ENCODE measurements around the gene ZDHHC22. TPM values are rescaled to one million over a fixed set of nuclear protein-coding genes. Genes with fewer than 3 reads are reported as not detected.
A peak's percentile ranks its signal among the peaks of the same experiment; 100 is the strongest.

ZDHHC22 gene
- total RNA-seq, 3 donors from 2014 or later (not counting 1 experiment from before 2014, with no cell fraction given) = not detected

- intact Hi-C loops (cut with micrococcal nuclease) = no loop called here
- 45% methylated on average over 12 of the region's 12 CpGs for WGBS (ENCODE audit: insufficient coverage)
- peaks cover 7% of the 10 kb centered on the region for H3K27me3 ChIP-seq (ENCODE audit: control insufficient read depth, insufficient read depth, low read length)
- H3K27me3 Mint-ChIP-seq (ENCODE audit: low read depth in 2 of 2) = peaks cover 6 to 14% of the 10 kb centered on the region in 2 donors
- TF ChIP-seq CTCF (IDR thresholded peaks at IDR 0.05) = no peak
- peaks cover 48% of the 10 kb centered on the region for H3K4me1 ChIP-seq (ENCODE audit: control insufficient read depth, insufficient read depth, low read length)
- H3K27ac Mint-ChIP-seq = no peak overlapping the region
- H3K36me3 ChIP-seq (ENCODE audit: control insufficient read depth, insufficient read depth, low read length) = no peaks in the 10 kb centered on the region
- H3K27ac ChIP-seq (ENCODE audit: low read length) = no peak overlapping the region
- DNase-seq = peak in 1 of 2 donors; percentile 7
- peaks cover 13 to 24% of the 10 kb centered on the region in 2 donors for H3K4me1 Mint-ChIP-seq
- H3K9me3 Mint-ChIP-seq = no peaks in the 10 kb centered on the region
- H3K36me3 Mint-ChIP-seq = no peaks in the 10 kb centered on the region
- peak overlapping the region; percentile 54 for H3K4me3 ChIP-seq (ENCODE audit: low read length)
- H3K9me3 ChIP-seq (ENCODE audit: control insufficient read depth, insufficient read depth, low read length) = no peaks in the 10 kb centered on the region
- ATAC-seq = peak in 1 of 3 donors; percentile 23
- H3K4me3 Mint-ChIP-seq = peak overlapping the region; percentile 78
These were observed 39.4 kb upstream of the ZDHHC22 start for GRCh38 chr14:77180726-77181602.

DNA sequence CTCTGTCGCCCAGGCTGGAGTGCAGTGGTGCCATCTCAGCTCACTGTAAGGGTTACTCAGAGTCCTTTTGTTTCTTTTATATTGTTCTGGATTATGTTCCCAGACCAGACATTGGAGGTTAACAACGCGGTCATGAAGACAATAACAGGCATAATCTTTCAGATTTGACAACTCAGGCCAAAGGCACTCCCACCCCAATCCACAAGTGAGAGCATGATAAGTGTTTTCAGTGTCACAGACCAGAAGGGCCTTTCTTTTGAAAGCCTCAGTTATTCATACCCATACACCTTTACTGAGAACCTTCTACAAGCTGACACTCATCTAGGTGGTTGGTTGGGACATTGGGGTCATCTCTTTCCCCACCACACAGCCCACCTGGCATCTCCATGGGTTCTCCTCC is 37.1 kb upstream of the ZDHHC22 start:
- no peaks in the 10 kb centered on the region for H3K9me3 Mint-ChIP-seq
- no peak overlapping the region for H3K4me3 Mint-ChIP-seq
- H3K4me1 Mint-ChIP-seq = peaks cover 6 to 17% of the 10 kb centered on the region in 2 donors
- Histone ChIP-seq H3K27me3 (ENCODE audit: control insufficient read depth, insufficient read depth, low read length) (peaks cover 7% of the 10 kb centered on the region), H3K4me1 (ENCODE audit: control insufficient read depth, insufficient read depth, low read length) (peaks cover 28% of the 10 kb centered on the region), H3K9me3 (ENCODE audit: control insufficient read depth, insufficient read depth, low read length) (no peaks in the 10 kb centered on the region), H3K27ac (ENCODE audit: low read length) (no peak overlapping the region), H3K36me3 (ENCODE audit: control insufficient read depth, insufficient read depth, low read length) (no peaks in the 10 kb centered on the region), H3K4me3 (ENCODE audit: low read length) (no peak overlapping the region)
- no peak overlapping the region for H3K27ac Mint-ChIP-seq
- no peak for ATAC-seq
- 60% methylated on average over 3 of the region's 3 CpGs for whole genome bisulfite sequencing (ENCODE audit: insufficient coverage)
- H3K36me3 Mint-ChIP-seq = no peaks in the 10 kb centered on the region
- peaks cover 6 to 14% of the 10 kb centered on the region in 2 donors for H3K27me3 Mint-ChIP-seq (ENCODE audit: low read depth in 2 of 2)
- TF ChIP-seq CTCF (IDR thresholded peaks at IDR 0.05) = no peak
- intact Hi-C loops (cut with micrococcal nuclease) = no loop called here
- no peak for DNase-seq

DNA sequence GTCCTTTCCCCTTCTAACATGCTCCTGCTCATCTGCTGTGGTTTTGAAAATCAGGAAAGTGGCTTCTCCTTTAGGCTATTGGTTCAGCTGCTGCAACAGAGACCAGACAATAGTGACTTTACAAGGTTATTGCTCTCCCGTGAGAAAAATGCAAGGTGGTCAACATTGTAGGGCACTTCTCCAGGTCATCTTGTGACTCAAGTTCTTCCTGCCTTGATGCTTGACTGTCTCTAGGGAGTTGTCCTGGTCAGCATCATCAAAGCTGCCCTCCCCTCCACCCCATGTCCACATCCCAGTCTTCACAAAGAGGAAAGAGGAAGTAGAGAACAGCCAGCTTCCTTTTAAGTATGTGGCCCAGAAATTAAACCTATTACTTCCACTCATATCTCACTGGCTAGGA is 36.1 kb upstream of the ZDHHC22 start:
- no peak overlapping the region for H3K27ac Mint-ChIP-seq
- H3K27me3 Mint-ChIP-seq (ENCODE audit: low read depth in 2 of 2) = peaks cover 13 to 18% of the 10 kb centered on the region in 2 donors
- H3K27me3 ChIP-seq (ENCODE audit: control insufficient read depth, insufficient read depth, low read length) = peaks cover 9% of the 10 kb centered on the region
- no peaks in the 10 kb centered on the region for H3K36me3 ChIP-seq (ENCODE audit: control insufficient read depth, insufficient read depth, low read length)
- TF ChIP-seq CTCF (IDR thresholded peaks at IDR 0.05) = no peak
- no peaks in the 10 kb centered on the region for H3K9me3 Mint-ChIP-seq
- H3K36me3 Mint-ChIP-seq = no peaks in the 10 kb centered on the region
- DNase-seq (no peak), ATAC-seq (no peak)
- H3K9me3 ChIP-seq (ENCODE audit: control insufficient read depth, insufficient read depth, low read length) = no peaks in the 10 kb centered on the region
- H3K4me3 Mint-ChIP-seq = no peak overlapping the region
- peaks cover 19% of the 10 kb centered on the region for H3K4me1 ChIP-seq (ENCODE audit: control insufficient read depth, insufficient read depth, low read length)
- H3K4me3 ChIP-seq (ENCODE audit: low read length) = no peak overlapping the region
- 50% methylated on average over 1 of the region's 1 CpG for WGBS (ENCODE audit: insufficient coverage)
- intact Hi-C loops (cut with micrococcal nuclease) = no loop called here
- no peak overlapping the region for H3K27ac ChIP-seq (ENCODE audit: low read length)
- peaks cover 4 to 16% of the 10 kb centered on the region in 2 donors for H3K4me1 Mint-ChIP-seq

Measured in natural killer cell (primary cell).